SK-N-MC (cell line): Measurements from ENCODE around the gene ACER1.

Experiments
- EZH2 ChIP-seq: fragments of 200-600 bp; sonication (generic); IDR thresholded peaks from one replicate; pipeline ENCODE4 v1.6.1; 2017; ENCODE audit warnings: antibody characterized with exemption
- FOXP2 ChIP-seq: optimal IDR thresholded peaks from 2 replicates; pipeline ENCODE3; 2011; ENCODE audit warnings: mild to moderate bottlenecking, moderate library complexity; ENCODE audit not compliant: insufficient read depth; ENCODE audit errors: extremely low read length, control extremely low read depth
- POLR2AphosphoS5 ChIP-seq: IDR thresholded peaks from 2 replicates; pipeline ENCODE4 v1.6.1; 2012; ENCODE audit warnings: mild to moderate bottlenecking, low read depth, low read length, borderline replicate concordance

DNA sequence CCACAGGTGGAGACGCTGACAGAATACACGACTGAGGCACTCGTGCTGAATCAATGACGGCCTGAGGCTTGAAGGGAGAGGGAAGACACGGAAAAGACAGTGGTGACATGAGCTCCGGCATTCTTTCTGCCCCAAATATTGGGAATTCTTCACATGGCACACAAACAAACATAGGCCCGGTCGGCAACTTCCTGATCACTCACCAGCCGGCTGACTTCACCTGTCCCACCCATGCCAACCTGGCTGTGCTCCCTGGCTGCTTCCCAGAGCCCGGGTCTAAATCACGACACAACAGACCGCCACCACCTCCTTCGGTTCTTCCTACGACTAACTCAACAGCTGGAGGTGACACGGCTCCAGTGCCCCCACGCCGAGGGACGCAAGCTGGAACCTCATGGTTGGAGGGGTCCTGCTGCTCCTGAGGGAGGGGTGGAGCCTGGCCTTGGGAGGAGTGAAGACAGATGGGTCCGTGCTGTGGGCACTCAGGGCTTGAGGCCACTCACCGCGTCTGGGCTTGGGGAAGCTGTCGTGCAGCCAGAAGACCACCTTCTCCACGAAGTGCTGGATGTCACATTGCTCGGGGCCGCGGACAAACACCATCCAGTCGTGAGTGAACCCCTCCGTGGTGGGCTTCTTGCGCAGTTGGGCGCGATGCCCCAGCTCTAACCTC is 63.2 kb downstream of the ACER1 start:
- no peak for TF ChIP-seq POLR2AphosphoS5
- TF ChIP-seq EZH2, result no peak
- TF ChIP-seq FOXP2, result no peak
